ENCODE data around the gene TBC1D5.

The TBC1D5 gene

DNA sequence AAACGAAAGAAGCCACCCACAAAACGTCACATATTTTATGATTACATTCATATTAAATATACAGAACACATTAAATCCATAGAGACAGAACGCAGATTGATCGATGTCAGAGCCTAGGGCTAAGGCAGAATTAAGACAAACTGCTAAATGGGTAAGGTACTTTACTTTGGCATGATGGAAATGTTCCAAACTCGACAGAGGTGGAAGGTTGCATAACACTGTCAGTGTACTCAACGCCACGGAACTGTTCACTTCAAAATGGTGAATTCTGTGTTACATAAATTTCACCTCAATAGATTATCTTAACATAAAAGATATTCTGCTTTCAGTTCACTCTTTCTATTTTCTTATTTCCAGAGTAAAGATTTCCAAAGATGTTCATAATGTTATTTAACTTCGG, 158.4 kb downstream of the TBC1D5 start:
- DNase-seq, result no peak

DNA sequence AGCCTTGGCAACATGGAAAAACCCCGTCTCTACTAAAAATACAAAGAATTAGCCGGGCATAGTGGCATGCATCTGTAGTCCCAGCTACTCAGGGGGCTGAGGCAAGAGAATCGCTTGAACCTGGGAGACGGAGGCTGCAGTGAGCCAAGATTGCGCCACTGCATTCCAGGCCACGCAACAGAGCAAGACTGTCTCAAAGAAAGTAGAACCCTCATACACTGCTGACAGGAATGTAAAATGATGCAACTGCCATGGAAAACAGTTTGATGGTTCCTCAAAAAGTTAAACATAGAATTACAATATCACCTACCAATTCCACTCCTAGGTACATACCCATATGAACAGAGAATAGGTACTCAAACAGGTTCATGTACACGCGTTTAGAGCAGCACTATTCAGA, 158.9 kb downstream of the TBC1D5 start:
- no peak for DNase-seq

DNA sequence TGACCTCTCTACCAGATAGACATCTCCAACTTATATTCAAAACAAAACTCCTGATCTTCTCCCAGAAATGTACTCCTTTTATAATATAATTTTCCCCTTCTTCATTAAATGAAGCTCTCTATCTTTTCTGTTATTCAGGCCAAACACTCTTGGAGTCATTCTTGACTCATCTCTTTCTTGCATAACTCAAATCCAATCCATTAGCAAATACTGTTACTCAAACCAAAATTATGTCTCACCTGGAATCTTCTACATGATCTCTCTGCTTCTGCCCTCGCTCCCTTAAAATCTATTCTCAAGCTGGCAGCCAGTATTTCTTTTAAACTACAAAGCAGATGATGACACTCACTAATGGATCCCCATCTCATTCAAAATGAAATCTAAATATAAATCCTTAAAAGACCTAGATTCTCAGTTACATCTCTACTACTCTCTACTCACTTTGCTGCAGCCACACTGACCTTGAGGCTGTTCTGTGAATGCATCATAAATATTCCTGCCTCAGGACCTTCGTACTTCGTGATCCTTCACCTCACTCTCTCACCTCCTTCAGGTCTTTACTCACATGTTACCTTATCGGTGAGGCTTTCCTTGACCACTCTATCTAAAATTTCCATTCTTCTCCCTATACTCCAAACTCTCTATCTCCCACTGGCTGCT, 160.9 kb downstream of the TBC1D5 start:
- no peak for DNase-seq

- DNase-seq, result no peak
Measured at GRCh38 chr3:17580901-17581300, 161.5 kb downstream of the TBC1D5 start.

DNA sequence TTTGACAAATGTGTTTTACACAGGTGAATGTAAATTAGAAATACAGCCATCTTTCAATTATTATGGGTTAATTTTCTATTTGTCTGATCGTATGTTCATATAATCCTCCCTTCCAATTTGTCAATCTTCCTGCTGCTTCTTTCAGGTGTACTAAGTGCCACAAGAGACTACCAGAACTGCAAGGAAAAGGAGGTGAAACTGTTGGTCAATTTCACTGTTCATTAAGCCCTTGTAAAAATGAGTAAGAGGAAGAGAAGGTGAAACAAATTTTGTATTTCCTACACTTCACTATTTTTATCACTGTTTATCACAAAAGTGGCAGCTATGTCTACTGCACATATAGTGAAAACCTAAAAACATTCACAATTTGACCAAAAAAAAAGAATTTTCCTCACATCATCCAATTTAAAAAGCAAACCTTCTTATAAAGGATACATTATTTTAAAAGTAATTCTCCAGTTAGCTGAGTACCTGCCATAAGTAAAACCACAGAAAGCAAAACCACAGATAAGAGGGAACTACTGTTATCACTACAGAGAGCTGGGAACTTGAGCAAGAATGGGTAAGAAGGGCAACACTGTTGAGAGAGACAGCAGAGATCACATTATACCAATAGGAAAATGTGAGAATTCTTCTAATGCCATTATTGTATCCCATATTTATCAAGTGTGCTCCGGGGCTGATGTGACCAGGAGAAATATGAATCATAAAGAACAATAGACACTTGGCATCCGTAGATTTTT, 163.0 kb downstream of the TBC1D5 start:
- DNase-seq, result no peak

- DNase-seq, result peak in 1 of 2 experiments; percentile 3
Measured at GRCh38 chr3:17577796-17578520, 164.5 kb downstream of the TBC1D5 start.

- DNase-seq, result no peak
Measured at GRCh38 chr3:17573396-17573795, 169.0 kb downstream of the TBC1D5 start.

DNA sequence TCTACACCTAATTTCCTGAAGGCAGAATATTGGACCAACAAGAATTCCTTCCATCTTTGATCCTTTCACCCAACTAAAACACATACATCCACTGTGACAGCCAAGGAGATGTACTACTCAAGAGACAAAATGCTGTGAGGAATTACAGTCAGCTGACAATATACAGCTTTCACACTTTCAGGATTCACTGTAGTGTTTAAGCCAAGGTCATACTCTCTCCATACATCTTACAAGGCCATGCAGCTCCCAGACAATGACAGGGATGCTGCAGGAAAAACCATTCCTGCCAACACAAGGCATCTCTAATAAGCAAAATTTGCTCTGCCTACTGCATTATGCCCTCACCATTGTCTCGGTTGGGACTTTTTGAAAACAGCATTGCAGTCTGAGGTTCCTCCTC, 170.7 kb downstream of the TBC1D5 start:
- no peak for DNase-seq

DNA sequence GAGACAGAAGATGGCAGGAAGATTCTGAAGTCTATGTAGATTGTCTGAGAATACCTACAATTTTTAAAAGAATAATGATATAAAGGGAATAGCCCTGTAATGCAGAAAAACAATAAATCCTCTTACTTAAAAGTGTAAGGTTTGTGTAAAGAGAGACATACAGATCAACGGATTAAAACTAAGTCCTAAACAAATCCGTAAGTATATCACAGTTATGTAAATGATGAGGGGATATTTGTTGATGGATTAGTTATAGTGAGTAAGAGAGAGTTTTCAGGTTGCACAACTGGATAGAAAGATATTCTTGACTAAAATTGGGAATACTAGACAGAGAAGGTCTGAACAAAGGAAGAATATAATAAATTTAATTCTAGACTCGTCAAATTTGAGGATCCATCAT, 179.6 kb downstream of the TBC1D5 start:
- no peak for DNase-seq

DNA sequence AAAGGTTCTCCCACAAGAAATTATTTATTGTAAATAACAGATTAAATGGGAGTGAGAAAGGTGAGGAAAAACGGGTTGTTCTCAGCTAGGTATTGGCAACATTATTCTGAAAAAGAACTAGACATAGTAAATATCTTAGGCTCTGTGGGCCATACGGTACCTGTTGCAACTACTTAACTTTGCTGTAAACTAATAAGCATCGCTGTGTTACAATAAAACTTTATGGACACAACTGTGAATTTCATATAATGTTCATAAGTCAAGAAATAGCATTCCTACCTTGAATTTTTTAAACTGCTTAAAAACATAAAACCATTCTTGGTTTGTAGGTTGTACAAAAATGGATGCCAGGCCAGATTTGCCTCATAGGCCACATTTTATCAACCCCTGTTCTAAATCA, 183.9 kb downstream of the TBC1D5 start:
- no peak for DNase-seq

- no peak for DNase-seq
Measured at GRCh38 chr3:17557749-17558463, 184.5 kb downstream of the TBC1D5 start.

DNA sequence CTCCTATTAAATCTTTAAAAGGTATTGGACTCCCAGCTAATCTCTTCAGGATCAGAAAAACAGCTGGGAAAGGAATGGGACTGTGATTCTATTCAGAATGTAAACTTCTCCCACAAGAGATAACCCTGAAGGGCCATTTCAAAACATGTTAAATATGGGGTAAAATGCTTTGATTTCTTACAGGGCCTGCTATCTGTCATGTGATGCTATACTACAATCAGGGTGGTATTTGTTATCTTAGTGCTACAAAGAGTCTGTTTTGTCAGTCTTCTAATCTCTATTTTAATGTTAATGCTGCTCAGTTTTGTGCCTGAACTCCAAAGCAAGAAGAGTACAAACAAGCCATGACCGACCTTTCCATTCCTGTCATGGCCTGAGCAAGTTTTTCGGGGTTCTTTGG, 186.9 kb downstream of the TBC1D5 start:
- no peak for DNase-seq

GRCh38 chr3:17554078-17554477, 188.4 kb downstream of the TBC1D5 start:
- no peak for DNase-seq

DNA sequence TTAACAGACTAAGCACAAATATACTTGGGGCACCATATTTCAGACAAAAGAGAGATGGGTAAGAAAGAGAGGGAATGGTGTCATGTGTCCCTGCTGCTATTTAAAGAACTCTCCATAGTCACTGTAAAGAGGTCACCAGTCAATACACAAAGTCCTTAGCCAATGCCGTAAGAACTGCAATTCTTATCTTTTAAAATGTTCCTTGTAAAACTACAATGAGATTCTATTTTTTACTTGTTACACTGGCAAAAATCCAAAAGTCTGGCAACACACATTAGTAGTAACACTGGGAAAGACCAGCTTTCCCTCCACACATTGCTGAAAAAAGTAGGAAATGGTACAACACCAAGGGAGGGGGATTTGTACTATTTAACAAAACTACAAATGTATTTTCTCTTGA, 189.4 kb downstream of the TBC1D5 start:
- no peak for DNase-seq

DNA sequence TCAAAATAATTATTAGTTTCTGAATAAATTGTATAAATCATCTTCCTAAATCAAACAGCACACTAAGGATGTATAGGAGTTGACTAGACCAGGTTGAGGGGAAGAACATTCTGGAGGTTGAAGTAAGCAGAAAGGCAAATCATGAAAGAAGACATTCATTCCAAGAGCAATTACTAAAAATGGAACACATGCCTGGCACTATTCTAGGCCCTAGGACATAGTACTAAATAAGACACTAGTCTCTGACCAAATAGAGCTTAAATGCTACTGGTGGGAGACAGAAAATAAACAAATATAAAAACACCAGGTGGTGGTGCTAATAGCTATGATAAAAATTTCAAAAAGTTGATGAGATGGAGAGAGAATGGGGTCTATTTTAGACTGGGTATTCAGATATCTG, 190.1 kb downstream of the TBC1D5 start:
- no peak for DNase-seq

- DNase-seq, result peak in 1 of 2 experiments; percentile 26
Measured at GRCh38 chr3:17551895-17552294, 190.5 kb downstream of the TBC1D5 start.

DNA sequence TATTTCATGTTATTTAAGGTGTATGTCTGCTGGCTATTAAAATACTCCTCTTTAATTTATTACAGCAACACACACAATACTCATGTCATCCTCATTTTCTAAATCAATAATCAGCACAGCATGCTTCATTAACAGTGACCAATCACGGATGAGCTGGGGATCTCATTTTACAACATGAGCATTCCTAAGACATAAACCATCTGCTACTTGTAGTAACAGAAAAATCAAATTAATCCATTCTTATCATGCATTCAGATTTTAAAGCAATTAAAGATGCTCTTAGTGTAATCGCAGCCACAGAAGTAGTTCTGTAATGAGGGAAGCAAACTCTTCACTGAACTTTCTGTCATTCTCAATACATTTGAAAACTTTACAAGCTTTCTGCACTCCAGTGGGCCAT, 191.1 kb downstream of the TBC1D5 start:
- peak; percentile 53 to 87 for DNase-seq

DNA sequence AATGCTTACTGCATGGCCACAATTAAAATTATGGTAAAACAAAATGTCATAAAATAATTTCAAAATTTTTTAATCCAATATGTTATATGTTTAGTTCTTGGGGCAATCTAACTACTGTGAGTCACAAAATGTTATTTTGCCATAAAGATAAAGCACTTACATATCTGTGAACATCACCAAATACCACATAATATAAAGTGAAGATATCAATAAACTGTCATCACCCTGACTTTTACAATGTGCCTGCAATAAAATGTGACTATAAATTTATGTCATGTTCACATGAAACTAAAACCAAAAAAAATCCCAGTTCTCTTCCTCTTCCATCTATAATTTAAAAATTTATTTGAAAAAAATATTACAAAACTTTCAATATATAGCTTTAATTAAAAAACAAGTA, 191.8 kb downstream of the TBC1D5 start:
- DNase-seq, result no peak

DNA sequence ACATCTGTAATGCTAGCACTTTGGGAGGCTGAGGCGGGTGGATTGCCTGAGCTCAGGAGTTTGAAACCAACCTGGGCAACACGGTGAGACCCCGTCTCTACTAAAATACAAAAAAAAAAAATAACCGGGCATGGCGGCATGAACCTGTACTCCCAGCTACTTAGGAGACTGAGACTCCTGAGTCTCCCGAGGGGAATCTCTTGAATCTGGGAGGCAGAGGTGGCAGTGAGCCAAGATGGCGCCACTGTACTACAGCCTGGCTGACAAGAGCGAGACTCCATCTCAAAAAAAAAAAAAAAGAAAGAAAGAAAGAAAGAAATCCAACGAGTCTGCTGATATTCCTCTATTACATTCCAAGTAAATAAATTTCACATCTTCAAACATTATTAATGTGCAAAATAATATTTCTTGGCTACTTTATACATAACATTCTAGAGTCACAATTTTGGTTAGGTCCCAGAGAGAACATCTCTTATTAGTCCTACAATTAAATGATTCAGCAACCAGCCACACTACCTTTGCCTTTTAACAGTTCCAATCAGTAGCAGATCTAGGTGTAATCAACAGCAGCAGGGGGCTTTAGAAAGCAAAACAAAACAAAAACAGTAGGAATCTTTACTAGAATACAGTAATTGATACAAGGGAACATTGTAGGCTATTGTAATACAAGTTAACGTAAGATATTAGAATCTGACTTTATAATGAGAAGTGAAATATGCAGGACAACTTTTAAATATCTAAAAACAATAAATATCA, 195.8 kb downstream of the TBC1D5 start:
- DNase-seq, result no peak

DNA sequence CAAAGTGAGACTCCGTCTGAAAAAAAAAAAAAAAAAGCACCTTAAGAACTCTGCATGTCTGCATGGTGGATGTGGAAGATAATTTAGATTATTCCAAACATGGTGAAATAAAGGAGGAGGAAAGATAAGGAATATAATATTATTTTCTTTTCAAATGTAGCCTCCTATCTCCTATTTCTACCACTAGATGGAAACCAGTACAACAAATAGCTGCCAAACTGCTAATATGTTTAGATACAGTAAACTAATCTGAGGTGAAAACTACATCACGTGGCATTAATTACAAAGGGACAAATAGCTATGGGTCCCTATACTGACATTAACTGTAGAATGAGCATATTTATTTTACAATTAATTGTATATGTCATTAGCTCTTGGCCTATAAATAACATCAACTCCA, 197.8 kb downstream of the TBC1D5 start:
- DNase-seq, result no peak

- no peak for DNase-seq
Measured at GRCh38 chr3:17542591-17542990, 199.8 kb downstream of the TBC1D5 start.

DNA sequence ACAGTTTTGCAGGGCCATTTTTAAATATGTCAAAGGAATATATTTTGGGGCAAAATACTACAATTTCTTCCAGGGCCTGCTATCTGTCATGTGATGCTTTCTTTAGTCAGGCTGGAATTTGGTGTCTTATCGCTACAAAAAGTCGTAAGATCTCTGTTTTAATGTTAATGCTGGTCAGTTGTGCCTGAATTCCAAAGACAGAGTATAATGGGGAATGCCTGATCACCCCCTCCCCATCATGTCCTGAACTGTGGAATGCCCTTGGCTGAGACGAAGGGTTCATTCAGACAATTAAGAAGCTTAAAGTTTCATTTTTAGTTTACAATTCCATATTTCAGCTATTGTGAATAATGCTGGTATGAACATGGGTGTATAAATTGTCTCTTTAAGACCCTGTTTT, 203.0 kb downstream of the TBC1D5 start:
- DNase-seq, result no peak

DNA sequence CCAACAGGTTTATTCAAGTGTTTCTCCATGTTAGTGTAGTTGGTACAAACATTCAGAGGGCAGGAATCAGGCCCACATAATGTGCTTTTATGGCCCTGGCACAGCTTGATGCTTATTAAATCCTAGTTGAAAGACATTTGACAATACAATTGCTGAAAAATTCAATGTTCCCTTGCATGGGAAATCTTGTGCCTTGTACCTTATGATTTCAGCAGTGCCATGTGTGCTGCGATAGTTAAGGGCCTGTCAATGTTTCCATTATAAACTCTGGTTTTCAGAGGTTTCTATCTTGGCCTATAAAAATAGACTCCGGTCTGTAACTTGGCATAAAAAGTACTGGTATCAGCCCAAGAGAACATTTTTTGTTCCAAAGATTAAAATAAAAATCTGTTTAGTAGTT, 207.2 kb downstream of the TBC1D5 start:
- DNase-seq, result no peak
